DMS153 (cell line): Measurements from ENCODE around the gene CROCC2.
A peak's percentile ranks its signal among the peaks of the same experiment; 100 is the strongest.
"Not testable (repeated sequence)": the region's sequence is repeated elsewhere in the genome, so short reads cannot be mapped to it uniquely, and the experiment has no call there.

Experiments used
- DNase-seq: peaks from one replicate; lab custom pipeline; 2025; lab: John Stamatoyannopoulos, UW

The CROCC2 gene

GRCh38 chr2:240966906-240967680 lies 61.0 kb downstream of the CROCC2 start:
- DNase-seq, result peak; percentile 33

GRCh38 chr2:240967681-240968621 lies 61.8 kb downstream of the CROCC2 start:
- DNase-seq, result no peak

- DNase-seq, result no peak
Observed at GRCh38 chr2:240968731-240969624, 62.8 kb downstream of the CROCC2 start.

- DNase-seq, result no peak
Observed at GRCh38 chr2:240970104-240970503, 64.0 kb downstream of the CROCC2 start.

- no peak for DNase-seq
Observed at GRCh38 chr2:240970816-240971215, 64.7 kb downstream of the CROCC2 start.

- no peak for DNase-seq
Observed at GRCh38 chr2:240972201-240972600, 66.1 kb downstream of the CROCC2 start.

GRCh38 chr2:240972636-240973521 lies 66.7 kb downstream of the CROCC2 start:
- peak; percentile 39 for DNase-seq

- no peak for DNase-seq
Observed at GRCh38 chr2:240974771-240975572, 68.8 kb downstream of the CROCC2 start.

GRCh38 chr2:240975903-240976302 lies 69.8 kb downstream of the CROCC2 start:
- DNase-seq, result not testable (repeated sequence)

- no peak for DNase-seq
Observed at GRCh38 chr2:240981280-240981679, 75.1 kb downstream of the CROCC2 start.

GRCh38 chr2:240981871-240982800 lies 76.0 kb downstream of the CROCC2 start:
- no peak for DNase-seq

GRCh38 chr2:240982821-240983281 lies 76.7 kb downstream of the CROCC2 start:
- DNase-seq, result no peak

- peak; percentile 32 for DNase-seq
Observed at GRCh38 chr2:240983361-240983995, 77.3 kb downstream of the CROCC2 start.

- no peak for DNase-seq
Observed at GRCh38 chr2:240983996-240984498, 77.9 kb downstream of the CROCC2 start.

GRCh38 chr2:240985881-240986786 lies 80.0 kb downstream of the CROCC2 start:
- DNase-seq, result no peak

GRCh38 chr2:240986787-240987411 lies 80.8 kb downstream of the CROCC2 start:
- no peak for DNase-seq

GRCh38 chr2:240987588-240987987 lies 81.5 kb downstream of the CROCC2 start:
- no peak for DNase-seq
